ENCODE measurements around the gene SLC39A7.
A peak's percentile ranks its signal among the peaks of the same experiment; 100 is the strongest.

Gene SLC39A7

DNA sequence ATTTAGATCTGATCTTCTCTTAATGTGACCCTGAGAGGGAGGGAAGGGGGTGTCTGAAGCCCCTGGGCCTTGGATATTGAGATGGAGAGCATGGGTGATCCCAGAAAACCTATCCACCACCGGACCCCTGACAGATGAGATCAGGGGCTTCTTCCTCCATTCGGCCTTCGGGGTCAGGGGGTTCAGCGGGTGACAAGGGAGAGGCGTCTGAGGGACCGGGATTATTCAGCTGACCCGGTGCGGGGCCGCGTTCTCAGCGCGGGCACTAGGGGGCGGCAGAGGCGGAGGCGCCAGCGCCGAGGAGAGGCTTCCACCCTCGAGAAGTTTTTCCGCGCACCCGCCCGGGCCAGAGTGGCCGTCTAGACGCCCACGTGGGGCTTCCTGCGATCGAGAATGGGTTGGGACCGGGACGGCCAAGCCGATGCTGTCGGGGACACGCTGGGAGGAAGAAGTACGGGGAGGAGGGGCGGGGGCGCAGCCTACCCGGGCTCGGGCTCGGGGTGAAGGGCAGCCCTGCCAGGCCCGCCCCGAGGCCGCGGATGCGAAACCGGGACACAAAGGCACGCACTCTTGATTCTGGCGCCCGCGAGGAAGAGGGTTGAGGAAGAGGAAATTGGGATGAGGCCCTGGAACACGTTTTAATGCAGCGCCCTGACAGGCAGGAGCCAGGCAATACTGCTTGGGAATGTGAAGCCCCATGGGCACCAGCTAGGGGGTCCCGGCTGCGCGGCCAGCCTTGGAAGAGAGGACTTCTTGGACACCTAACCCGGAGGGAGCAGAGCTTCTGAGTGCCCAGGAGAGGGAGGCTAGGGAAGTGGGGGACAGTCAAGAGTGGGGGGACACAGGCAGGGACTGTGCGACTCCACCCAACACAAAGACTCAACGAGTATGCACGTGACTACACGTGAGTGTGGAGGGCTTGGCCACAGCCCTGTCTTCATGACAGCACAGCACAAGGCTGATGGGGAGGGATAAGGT, 39.0 kb upstream of the SLC39A7 start:
- H3K27me3 ChIP-seq (ENCODE audit: insufficient read depth, poor library complexity, severe bottlenecking): no peaks in the 10 kb centered on the region
- TF ChIP-seq POLR2AphosphoS5 (IDR thresholded peaks at IDR 0.05; ENCODE audit: low read depth) (0 out of 2 replicates have a peak, but pooled peaks have one; percentile 28), SPI1 (IDR thresholded peaks at IDR 0.05; ENCODE audit: borderline replicate concordance, low read depth) (no peak), GABPA (IDR thresholded peaks at IDR 0.05; ENCODE audit: low read depth) (no peak)
- TF ChIP-seq, protein P1, sequence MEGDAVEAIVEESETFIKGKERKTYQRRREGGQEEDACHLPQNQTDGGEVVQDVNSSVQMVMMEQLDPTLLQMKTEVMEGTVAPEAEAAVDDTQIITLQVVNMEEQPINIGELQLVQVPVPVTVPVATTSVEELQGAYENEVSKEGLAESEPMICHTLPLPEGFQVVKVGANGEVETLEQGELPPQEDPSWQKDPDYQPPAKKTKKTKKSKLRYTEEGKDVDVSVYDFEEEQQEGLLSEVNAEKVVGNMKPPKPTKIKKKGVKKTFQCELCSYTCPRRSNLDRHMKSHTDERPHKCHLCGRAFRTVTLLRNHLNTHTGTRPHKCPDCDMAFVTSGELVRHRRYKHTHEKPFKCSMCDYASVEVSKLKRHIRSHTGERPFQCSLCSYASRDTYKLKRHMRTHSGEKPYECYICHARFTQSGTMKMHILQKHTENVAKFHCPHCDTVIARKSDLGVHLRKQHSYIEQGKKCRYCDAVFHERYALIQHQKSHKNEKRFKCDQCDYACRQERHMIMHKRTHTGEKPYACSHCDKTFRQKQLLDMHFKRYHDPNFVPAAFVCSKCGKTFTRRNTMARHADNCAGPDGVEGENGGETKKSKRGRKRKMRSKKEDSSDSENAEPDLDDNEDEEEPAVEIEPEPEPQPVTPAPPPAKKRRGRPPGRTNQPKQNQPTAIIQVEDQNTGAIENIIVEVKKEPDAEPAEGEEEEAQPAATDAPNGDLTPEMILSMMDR (IDR thresholded peaks at IDR 0.05; ENCODE audit: insufficient read depth, low read length): peak; percentile 77
- TF ChIP-seq, protein P2, sequence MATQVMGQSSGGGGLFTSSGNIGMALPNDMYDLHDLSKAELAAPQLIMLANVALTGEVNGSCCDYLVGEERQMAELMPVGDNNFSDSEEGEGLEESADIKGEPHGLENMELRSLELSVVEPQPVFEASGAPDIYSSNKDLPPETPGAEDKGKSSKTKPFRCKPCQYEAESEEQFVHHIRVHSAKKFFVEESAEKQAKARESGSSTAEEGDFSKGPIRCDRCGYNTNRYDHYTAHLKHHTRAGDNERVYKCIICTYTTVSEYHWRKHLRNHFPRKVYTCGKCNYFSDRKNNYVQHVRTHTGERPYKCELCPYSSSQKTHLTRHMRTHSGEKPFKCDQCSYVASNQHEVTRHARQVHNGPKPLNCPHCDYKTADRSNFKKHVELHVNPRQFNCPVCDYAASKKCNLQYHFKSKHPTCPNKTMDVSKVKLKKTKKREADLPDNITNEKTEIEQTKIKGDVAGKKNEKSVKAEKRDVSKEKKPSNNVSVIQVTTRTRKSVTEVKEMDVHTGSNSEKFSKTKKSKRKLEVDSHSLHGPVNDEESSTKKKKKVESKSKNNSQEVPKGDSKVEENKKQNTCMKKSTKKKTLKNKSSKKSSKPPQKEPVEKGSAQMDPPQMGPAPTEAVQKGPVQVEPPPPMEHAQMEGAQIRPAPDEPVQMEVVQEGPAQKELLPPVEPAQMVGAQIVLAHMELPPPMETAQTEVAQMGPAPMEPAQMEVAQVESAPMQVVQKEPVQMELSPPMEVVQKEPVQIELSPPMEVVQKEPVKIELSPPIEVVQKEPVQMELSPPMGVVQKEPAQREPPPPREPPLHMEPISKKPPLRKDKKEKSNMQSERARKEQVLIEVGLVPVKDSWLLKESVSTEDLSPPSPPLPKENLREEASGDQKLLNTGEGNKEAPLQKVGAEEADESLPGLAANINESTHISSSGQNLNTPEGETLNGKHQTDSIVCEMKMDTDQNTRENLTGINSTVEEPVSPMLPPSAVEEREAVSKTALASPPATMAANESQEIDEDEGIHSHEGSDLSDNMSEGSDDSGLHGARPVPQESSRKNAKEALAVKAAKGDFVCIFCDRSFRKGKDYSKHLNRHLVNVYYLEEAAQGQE (IDR thresholded peaks at IDR 0.05; ENCODE audit: insufficient replicate concordance, low read depth): no peak
- peak overlapping the region; percentile 41 for H3K4me3 ChIP-seq (replicated peaks; ENCODE audit: insufficient read depth, low read length)
- no peak overlapping the region for H3K27ac ChIP-seq (replicated peaks)
- DNase-seq (ENCODE audit: low read depth in 1 of 2, low spot score in 1 of 2): peak; percentile 60 to 71

DNA sequence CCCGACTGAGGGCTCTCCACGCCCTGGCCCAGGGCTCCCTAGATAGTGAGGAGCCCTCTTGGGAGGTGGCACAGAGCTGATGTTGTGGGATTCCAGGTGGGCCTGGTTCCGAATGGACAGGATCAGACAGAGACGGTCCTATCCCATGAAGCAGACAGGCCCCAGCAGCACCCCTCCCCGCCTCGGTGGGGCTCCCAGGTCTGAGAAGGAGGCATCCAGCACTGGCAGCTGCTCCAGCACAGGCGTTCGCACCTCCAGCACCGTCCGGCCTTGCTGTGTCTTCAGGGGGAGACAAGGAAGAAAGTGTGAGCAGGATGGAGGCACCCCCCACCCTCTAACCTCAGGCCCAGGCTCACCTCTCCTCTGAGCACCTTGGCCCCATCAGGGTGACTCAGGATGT, 37.1 kb upstream of the SLC39A7 start:
- Histone ChIP-seq H3K27ac (replicated peaks) (no peak overlapping the region), H3K4me3 (replicated peaks; ENCODE audit: insufficient read depth, low read length) (no peak overlapping the region), H3K27me3 (ENCODE audit: insufficient read depth, poor library complexity, severe bottlenecking) (no peaks in the 10 kb centered on the region)
- TF ChIP-seq POLR2AphosphoS5 (IDR thresholded peaks at IDR 0.05; ENCODE audit: low read depth) (no peak), SPI1 (IDR thresholded peaks at IDR 0.05; ENCODE audit: borderline replicate concordance, low read depth) (no peak), GABPA (IDR thresholded peaks at IDR 0.05; ENCODE audit: low read depth) (no peak)
- TF ChIP-seq, protein P1 (IDR thresholded peaks at IDR 0.05; ENCODE audit: insufficient read depth, low read length): no peak
- TF ChIP-seq, protein P2 (IDR thresholded peaks at IDR 0.05; ENCODE audit: insufficient replicate concordance, low read depth): no peak
- DNase-seq (ENCODE audit: low read depth in 1 of 2, low spot score in 1 of 2): no peak

- no peak for DNase-seq (ENCODE audit: low read depth in 1 of 2, low spot score in 1 of 2)
- no peak overlapping the region for H3K27ac ChIP-seq (replicated peaks)
- H3K27me3 ChIP-seq (ENCODE audit: insufficient read depth, poor library complexity, severe bottlenecking): no peaks in the 10 kb centered on the region
- TF ChIP-seq GABPA (IDR thresholded peaks at IDR 0.05; ENCODE audit: low read depth): no peak
- TF ChIP-seq, protein P1 (IDR thresholded peaks at IDR 0.05; ENCODE audit: insufficient read depth, low read length): no peak
- no peak overlapping the region for H3K4me3 ChIP-seq (replicated peaks; ENCODE audit: insufficient read depth, low read length)
Measured at GRCh38 chr6:33164176-33164575, 36.5 kb upstream of the SLC39A7 start.

All from HL-60 (cell line).